NCI-H128 (cell line): Measurements from ENCODE around the gene IGFL1.
"Not testable (repeated sequence)": the region's sequence is repeated elsewhere in the genome, so short reads cannot be mapped to it uniquely, and the experiment has no call there.

Experiments
- DNase-seq: peaks from one replicate; lab custom pipeline; 2025; ENCODE audit not compliant: unreplicated experiment; lab: John Stamatoyannopoulos, UW

Gene IGFL1

DNA sequence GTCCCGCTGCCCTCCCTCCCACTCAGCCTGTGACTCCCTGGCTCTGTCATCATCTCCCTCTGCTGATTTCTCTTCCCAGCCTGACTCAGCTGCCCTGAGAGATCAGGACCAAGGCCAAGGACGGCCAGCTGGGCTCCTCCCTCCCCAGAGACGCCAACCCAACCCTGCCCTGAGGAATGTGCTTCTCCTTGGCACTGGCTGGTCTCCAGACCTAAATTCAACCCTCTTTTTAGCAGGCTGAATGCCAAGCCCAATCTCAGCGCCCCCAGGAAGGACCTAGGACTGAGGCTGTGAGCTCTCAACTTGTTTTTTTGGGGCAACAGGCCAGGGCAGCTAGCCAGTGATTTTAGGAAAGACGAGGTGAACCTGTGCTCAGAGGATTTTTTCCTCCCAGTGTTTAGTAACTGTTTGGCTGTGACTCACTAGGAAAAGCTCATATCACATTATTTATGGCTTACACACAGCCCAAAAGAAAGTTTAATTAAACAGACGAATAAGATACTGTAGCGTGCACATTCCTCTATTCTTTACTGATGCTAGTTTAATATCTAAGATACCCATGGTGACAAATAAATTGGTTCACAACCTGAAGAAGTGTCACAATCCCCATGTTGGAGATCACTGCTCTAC lies 7.4 kb upstream of the IGFL1 start:
- DNase-seq, result no peak

DNA sequence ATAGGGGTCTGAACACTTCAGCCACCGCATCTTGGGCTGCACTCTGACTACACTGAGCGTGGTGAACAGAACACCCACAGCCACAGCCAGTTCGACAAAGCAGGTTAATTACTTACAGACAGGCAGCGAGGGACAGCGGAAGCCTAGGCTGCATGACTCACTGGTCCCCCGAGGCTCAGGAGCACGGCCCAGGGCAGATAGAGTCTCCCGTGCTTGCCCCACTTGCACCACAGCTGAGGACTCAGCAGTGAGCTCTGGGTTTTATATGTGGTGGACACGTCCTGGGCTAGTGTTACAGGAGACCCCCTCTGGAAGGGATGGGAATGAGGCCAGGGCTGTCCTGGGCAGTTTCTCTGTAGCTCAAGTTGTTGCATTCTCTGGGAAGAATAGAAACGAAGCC lies 5.8 kb upstream of the IGFL1 start:
- DNase-seq, result not testable (repeated sequence)

DNA sequence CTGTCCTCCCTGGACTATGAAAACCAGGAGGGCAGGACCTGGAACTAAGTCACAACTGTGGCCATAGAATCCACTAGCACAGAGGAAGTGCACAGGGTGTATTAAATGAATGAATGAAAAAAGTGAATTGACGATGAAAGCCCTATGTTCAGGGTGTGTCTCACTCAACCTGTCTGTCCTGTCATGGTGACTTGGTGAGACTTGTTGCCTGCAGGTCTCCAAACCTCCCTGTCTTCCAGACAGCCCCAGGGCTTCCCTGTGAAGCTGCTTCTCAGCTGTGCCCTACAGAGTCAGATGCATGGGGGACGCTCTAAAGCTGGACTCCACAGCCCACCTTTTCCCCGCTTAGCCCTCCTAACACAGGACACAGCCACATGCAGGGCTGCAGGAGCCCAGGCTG lies 4.8 kb upstream of the IGFL1 start:
- no peak for DNase-seq

DNA sequence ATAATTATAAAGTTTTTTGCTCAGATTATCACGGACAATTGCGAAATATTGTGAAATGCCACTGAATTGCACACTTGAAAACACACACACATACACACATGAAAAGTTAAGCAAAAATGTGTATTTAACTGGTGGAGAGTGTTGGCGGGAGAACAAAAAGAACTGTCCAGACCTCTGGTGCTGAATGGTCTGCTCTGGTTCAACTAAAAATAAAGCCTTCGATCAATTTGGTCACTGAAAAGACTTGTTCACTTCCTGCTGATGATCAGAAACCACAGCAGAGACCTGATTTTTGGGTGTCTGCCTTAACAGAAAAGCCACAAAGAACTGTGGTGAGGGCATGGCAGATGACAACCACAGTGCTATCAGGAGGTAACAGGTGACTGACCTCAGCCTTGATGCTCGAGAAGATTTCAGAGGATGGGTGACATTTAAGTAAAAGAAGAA lies 4.0 kb upstream of the IGFL1 start:
- DNase-seq, result no peak

DNA sequence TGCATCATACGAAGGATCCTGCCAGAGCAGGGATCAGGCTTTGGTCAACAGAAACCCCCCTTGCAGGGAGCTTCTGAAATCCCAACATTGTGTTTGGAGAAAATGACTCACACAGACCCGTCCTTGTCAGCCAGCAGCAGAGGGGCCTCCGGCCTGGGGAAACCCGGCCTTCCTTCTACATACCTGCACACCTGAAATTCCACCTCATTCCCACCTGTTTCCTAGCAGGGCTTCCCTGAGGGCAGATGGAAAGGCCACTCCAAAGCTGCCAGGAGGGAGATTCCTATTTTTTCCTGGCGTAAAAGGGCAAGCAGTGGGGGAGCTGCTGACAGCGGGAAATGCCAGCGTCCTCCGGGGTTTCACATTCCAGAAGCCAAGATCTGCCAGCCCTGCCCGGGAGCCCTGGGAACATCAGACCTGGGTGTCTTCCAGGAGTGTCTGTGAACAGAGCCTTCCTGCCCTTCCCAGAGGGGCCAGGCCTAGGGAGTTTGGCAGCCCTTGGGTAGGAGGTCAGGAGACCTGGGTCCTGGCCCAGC lies 3.0 kb upstream of the IGFL1 start:
- DNase-seq, result no peak

DNA sequence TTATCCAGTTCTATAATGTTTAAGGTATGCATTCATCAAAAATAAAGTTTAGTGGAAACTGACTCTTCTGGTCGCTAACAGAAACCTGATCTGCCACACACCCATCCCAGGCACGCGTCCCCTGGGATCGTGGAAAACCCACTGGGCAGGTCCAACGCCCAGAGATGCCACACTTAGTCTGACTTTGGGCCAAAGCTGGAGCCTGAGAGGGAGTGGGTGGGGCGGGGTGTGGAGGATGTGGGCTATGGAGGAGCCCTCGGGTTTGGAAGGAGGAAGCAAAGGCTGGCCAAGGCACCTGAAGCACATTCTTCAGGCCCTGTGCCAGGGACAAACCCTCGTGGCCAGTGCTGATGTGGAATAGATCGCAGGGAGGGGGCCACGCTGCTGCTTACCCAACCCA lies 2.5 kb downstream of the IGFL1 start:
- DNase-seq, result no peak

DNA sequence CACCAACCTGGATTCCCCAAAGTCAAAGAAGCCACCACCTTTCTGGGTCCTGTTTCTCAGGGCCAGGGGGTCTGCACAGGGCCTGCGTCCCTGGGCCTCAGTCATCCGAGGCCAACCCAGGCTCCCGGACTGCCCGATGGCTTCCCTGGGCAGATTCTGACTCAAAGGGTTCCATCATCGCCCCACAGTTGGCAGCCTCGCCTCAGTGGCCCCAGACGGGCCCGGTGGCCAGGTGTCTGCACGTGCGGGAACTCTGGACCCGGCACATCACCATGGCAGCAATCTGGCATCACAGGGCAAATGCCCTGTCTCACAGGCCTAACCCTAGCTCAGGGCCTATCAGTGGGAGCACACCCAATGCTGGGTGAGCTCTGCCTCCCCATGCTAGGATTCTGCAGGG lies 2.9 kb downstream of the IGFL1 start:
- DNase-seq, result no peak

DNA sequence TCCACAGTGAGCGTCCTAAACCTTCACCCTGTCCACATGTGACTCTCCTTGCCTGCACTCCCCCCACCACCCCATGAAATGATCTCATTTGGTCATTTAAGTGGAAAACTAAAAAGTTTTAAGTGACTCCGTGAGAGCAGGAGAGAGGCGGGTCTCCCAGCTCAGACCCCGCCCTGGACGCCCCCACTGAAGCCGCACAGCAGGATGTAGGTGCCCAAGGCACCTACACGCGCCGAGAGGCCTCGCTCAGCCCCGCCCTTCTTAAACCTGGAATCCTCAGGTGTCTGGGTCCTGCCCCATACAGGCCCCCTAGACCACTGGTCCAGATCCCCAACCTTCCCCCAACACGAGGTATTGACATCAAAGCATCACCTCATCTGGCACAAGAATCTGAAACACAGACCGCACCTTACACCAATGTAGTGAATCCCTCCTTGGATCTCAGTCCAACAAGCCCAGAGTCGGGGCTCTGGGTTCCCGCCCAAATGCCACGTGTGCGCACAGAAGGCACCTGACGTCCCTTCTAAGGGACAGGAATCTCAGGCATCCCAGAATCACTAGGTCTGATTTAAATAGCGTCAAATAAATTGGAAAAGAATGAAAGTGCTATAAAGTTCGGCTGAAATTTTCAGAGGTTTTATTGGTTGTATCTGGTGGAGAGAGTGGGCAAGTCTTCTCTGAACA lies 3.5 kb downstream of the IGFL1 start:
- DNase-seq, result no peak

DNA sequence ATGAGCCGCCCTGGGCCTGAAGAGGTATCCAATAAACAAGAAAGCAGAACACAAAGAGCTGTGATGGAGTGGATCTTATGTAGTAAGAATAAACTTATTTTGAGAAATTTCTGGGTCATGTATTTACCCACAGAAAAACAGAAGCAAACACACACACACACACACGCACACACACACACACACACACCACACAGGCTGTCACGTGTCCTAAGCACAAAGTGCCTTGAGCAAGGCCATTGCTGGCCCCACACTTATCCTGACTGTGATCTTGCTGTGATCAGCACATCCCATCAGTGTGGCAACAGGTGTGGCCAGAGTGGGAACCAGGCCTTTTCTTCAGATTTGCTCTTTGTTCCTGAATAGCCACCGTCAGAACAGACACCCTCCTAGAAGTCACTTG lies 4.3 kb downstream of the IGFL1 start:
- DNase-seq, result not testable (repeated sequence)

DNA sequence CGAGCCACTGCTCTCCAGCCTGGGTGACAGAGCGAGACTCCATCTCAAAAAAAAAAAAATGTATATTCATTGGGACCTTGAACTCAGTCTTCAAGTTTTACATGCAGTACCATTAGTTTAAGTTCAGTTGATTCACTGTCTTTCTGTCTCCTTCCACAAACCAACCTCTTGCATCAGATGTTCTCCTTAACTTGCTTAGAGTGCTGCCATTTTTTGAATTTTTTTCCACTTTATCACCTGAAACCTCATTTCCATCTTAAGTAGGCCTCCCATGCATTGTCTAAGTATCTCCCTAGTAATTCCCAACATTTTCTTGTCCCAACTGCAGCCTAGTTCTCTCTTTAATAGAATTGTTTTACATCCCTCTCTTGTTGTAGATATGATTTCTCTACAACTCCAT lies 8.6 kb downstream of the IGFL1 start:
- DNase-seq, result not testable (repeated sequence)

DNA sequence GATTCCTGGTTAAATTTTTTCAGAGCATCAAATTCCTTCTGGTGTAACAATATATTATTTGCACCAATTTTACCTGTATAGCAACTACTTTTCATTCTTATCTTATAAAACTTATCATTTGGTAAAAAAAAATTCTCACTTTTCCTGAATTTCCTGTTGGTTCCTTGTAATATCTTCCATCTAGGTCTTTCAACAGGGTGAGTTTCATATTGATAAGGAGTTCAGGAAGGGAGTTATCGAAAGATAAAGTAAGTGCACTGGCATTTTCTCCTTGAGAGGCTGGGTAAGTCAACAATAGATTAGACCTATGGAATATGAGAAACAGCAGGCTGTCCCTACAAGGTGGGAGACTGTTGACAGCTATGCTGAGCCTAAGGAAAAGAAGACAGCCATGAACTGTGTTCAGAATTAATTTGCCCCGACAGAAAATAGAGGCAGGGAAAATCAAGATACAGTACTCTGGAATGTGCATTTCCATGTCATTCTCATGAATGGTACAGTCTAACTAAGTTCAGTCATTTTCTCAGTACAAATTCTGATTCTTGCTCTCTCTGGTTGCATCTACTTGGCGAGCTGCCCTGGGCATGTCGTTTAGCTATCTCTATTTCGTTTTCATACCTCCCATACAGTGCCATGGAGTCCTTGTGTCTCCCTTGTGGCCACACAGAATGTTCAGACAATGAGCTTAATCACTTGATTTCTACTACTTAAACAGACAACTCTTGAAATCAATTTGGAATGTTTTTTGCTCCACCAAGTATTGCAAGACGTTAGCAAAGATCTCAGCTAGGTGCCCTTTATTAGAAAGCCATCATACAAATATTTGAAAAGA lies 9.9 kb downstream of the IGFL1 start:
- no peak for DNase-seq

DNA sequence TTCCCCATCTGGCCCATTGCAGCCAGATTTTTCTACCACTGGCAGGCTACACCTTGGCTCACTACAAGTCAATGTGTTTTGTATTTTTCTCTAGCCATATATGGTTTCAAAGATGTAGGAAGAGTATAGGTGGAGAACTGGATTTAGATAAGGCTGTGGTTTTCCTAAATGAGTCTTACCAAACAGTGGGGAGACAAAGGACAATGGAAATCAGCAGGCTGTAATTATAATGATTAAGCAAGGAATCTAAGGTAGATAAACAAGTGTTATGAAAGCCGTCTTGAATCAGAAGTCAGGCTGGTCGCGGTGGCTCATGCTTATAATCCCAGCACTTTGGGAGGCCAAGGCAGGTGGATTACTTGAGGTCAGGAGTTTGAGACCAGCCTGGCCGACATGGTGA lies 11.2 kb downstream of the IGFL1 start:
- no peak for DNase-seq

DNA sequence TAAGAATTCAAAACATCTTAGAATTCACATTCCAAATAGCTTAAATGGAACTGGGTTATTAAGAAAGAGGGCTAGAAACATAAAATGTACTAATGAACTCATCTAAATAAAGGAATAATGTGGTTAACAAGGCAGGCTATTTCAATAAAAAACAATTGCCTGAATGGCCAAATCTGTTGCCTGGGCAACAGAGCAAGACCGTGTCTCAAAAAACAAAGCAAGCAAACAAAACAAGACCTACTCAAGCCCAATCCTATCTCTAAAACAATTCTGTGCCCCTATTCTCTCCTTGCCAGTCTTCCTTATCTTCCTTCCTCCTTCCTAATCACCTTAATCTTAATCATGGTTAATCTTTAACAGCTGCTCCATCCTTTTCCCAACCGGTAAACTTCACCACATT lies 12.1 kb downstream of the IGFL1 start:
- DNase-seq, result no peak

DNA sequence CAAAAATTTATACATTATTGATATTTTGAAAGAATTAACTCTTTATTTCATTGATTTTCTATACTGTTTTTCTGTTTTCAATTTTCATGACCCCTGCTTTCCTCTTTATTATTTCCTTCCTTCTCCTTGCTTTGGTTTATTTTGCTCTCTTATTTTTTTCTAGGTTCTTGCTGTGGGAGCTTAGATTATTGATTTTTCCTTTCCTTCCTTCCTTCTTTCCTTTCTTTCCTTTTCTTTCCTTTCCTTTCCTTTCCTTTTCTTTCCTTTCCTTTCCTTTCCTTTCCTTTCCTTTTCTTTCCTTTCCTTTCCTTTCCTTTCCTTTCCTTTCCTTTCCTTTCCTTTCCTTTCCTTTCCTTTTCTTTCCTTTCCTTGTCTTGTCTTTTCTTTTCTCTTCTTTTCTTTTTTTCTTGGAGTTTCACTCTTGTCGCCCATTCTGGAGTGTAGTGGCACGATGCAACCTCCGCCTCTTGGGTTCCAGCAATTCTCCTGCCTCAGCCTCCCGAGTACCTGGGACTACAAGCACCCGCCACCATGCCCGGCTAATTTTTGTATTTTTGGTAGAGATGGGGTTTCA lies 13.6 kb downstream of the IGFL1 start:
- DNase-seq, result not testable (repeated sequence)

DNA sequence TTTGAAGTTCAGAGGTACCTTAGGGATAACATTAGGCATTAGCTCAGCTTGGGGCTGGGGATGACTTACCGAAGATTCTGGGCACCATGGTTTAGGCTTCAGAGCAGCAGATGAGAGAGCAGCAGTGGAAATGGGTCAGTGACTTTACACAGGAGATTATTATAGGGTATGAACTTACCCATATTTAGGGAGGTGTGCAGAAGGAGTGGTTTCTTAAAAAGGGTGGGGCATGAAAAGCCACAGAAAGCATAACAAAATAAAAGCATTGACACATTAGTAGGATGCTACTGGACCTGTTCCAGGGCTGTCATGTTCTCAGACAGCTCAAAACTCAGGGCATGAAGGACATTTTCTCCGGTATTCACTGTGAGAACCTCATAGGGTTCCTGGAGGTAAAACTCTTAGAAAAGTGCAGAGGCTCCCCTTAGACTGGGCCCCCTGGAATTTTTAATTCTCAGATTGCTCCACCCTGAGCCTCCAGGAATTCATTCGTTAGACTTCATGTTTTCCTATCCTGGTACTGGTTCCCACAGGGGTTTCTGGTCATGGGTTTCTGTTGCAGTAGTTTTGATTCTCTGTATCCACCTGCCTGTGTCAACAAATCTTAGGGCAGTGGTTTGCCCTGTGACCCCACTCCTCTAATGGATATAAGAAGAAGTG lies 20.7 kb downstream of the IGFL1 start:
- no peak for DNase-seq

DNA sequence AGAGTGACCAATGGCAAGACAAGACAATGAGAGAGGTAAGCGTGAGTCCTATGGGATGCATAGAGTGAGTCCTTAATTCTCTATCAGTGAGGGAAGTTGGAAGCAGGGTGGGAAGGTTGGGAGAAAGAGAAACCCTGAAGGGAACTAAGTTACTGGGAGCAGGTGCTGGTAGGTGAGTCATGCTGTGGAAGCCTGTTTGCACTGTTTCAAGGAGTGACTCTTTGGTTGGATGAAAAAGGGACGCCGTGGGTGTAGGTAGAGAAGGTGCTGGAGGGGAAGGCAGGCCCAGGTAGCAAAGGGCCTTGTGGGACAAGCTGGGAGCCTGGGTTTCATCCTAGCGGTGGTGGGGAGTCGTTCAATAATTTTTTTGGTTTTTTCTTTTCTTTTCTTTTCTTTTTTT lies 21.9 kb downstream of the IGFL1 start:
- DNase-seq, result no peak

DNA sequence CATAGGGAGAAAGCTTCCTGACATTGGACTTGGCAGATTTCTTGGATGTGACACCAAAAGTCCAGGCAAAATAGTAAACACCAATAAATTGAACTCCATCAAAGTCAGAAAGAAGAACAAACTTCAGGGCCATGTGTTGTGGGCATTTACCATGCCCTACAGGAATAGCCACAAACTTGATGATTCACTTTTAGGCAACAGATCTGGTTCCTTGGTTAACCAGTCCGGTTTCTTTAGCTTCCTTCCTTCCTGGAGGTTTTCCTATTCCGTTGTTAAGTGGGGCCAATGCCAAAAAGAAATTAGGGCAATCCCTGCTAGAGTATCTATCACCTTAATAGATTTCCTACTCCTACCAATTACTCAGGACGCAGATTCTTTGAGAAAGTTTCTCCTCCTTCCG lies 25.2 kb downstream of the IGFL1 start:
- DNase-seq, result no peak

DNA sequence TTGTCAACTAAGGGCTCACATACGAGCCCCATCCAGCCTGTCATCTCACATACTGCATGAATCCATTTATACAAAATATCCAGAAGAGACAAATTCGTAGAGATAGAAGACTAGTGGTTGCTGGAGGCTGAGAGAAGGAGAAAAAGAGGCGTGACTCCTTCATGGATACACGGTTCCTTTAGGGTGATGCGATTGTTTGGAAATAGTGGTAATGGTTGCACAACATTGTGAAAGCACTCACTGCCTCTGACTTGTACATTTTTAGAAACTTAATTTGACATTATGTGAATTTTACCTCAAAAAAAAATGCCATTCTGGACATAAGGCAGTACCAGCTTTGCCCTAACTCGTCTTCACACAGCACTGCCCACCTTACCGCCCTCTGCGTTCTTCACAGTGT lies 27.3 kb downstream of the IGFL1 start:
- DNase-seq, result no peak

DNA sequence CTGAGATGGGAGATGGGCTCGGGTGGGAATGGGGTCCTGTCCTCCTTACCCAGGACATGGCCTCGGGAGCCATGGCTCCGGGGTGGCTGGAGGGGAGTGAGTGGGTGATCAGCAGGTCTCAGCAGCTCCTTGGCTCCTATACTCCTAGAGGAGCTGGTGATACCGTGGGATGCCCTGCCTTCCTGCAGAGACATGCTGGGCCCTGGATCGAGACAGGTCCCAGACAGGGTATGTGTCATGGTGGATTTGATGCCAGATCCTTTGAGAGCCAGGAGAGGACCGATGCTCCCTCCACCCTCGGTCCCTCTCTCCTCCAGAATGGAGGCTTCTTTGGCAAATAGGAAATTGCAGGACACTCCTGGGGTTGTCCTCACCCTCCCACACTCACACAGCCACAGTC lies 32.0 kb downstream of the IGFL1 start:
- not testable (repeated sequence) for DNase-seq

DNA sequence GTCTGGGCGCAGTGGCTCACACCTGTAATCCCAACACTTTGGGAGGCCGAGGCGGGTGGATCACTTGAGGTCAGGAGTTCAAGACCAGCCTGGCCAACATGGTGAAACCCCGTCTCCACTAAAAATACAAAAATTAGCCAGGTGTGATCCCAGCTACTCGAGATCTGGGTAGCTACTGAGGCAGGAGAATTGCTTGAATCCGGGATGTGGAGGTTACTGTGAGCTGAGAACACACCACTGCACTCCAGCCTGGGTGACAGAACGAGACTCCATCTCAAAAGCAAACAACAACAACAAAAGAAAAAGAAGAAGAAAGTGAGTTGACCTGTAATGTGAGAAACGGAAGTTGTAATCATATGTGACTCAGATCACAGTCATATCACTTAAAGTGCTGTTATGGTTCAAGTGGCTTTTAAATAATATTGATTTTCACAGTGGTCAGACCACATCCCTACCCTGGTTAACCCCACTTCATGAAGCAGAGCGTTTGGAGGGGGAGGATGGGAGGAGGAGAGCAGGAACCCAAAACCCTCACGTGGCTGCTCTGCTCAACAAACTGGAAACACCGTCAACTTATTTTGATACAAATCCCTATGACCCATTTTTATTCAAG lies 33.2 kb downstream of the IGFL1 start:
- peak; percentile 75 for DNase-seq

DNA sequence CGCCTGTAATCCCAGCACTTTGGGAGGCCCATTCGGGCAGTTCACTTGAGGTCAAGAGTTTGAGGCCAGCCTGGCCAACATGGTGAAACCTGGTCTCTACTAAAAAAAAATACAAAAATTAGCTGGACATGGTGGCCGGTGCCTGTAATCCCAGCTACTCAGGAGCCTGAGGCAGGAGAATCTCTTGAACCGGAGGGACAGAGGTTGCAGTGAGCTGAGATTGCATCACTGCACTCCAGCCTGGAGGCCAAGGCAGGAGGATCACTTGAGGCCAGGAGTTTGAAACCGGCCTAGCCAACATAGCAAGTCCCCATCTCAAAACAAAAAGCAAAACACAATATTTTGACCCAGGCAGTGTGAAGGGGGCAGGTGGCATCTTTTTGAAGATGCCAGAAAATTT lies 35.3 kb downstream of the IGFL1 start:
- DNase-seq, result not testable (repeated sequence)
